Measurements from ENCODE around the gene SMARCAL1. TPM values are rescaled to one million over a fixed set of nuclear protein-coding genes. Genes with fewer than 3 reads are reported as not detected.

SMARCAL1 gene
- total and polyA plus RNA-seq, 2 of the 13 experiments (the other 11 are each of a cell fraction or from before 2014, with no cell fraction given), result 12.7 to 21.3 TPM

- TF ChIP-seq TFE3 (CRISPR knock-in tag; IDR thresholded peaks at IDR 0.05) (no peak), ZNF639 (CRISPR knock-in tag; conservative IDR thresholded peaks at IDR 0.05) (no peak), HINFP (CRISPR knock-in tag; IDR thresholded peaks at IDR 0.05; ENCODE audit: low read depth) (no peak), SMAD3 (CRISPR knock-in tag; IDR thresholded peaks at IDR 0.05) (no peak), ESRRA (CRISPR knock-in tag; IDR thresholded peaks at IDR 0.05; ENCODE audit: low read depth) (no peak), PTBP1 (IDR thresholded peaks at IDR 0.05; ENCODE audit: low read depth, low read length, poor library complexity, severe bottlenecking) (no peak), JARID2 (CRISPR knock-in tag; IDR thresholded peaks at IDR 0.05; ENCODE audit: insufficient replicate concordance) (no peak), ZNF557 (CRISPR knock-in tag; IDR thresholded peaks at IDR 0.05) (no peak), AFF4 (CRISPR knock-in tag; IDR thresholded peaks at IDR 0.05) (no peak), ZNF879 (CRISPR knock-in tag; IDR thresholded peaks at IDR 0.05) (no peak), FOSL1 (CRISPR knock-in tag; IDR thresholded peaks at IDR 0.05; ENCODE audit: borderline replicate concordance) (no peak), IKZF4 (CRISPR knock-in tag; IDR thresholded peaks at IDR 0.05; ENCODE audit: borderline replicate concordance, low read depth, not compliant biosample characterization) (no peak), MIER2 (CRISPR knock-in tag; IDR thresholded peaks at IDR 0.05) (no peak), NR1H2 (CRISPR knock-in tag; IDR thresholded peaks at IDR 0.05; ENCODE audit: borderline replicate concordance, low read depth) (no peak), FOXK1 (CRISPR knock-in tag; IDR thresholded peaks at IDR 0.05; ENCODE audit: borderline replicate concordance, low read depth) (peak; percentile 16; the same call in 1 of the 2 replicates), REXO4 (CRISPR knock-in tag; IDR thresholded peaks at IDR 0.05; ENCODE audit: borderline replicate concordance) (no peak)
- TF ChIP-seq, protein P1, sequence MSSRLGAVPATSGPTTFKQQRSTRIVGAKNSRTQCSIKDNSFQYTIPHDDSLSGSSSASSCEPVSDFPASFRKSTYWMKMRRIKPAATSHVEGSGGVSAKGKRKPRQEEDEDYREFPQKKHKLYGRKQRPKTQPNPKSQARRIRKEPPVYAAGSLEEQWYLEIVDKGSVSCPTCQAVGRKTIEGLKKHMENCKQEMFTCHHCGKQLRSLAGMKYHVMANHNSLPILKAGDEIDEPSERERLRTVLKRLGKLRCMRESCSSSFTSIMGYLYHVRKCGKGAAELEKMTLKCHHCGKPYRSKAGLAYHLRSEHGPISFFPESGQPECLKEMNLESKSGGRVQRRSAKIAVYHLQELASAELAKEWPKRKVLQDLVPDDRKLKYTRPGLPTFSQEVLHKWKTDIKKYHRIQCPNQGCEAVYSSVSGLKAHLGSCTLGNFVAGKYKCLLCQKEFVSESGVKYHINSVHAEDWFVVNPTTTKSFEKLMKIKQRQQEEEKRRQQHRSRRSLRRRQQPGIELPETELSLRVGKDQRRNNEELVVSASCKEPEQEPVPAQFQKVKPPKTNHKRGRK (CRISPR knock-in tag; IDR thresholded peaks at IDR 0.05), result no peak
- TF ChIP-seq, protein P2, sequence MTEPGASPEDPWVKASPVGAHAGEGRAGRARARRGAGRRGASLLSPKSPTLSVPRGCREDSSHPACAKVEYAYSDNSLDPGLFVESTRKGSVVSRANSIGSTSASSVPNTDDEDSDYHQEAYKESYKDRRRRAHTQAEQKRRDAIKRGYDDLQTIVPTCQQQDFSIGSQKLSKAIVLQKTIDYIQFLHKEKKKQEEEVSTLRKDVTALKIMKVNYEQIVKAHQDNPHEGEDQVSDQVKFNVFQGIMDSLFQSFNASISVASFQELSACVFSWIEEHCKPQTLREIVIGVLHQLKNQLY (CRISPR knock-in tag; IDR thresholded peaks at IDR 0.05), result no peak
These were observed 104.6 kb downstream of the SMARCAL1 start (continued) for GRCh38 chr2:216516730-216517350.
